Rectal smooth muscle tissue (tissue), 1 donor: ENCODE results near the gene BID.

Experiments
- H3K27ac ChIP-seq: one replicate; pipeline ENCODE4 v1.7.0; 2013; ENCODE audit warnings: low read depth, low read length, inconsistent platforms
- H3K27me3 ChIP-seq: one replicate; pipeline ENCODE4 v1.7.0; 2013; ENCODE audit warnings: low read length; ENCODE audit not compliant: control insufficient read depth, insufficient read depth
- H3K36me3 ChIP-seq: one replicate; pipeline ENCODE4 v1.7.0; 2013; ENCODE audit warnings: low read length; ENCODE audit not compliant: control insufficient read depth, insufficient read depth
- H3K4me1 ChIP-seq: one replicate; pipeline ENCODE4 v1.7.0; 2013; ENCODE audit warnings: low read length; ENCODE audit not compliant: control insufficient read depth, insufficient read depth
- H3K4me3 ChIP-seq: one replicate; pipeline ENCODE4 v1.7.0; 2013; ENCODE audit warnings: low read length
- H3K9ac ChIP-seq: one replicate; pipeline ENCODE4 v1.7.0; 2013; ENCODE audit warnings: low read length

BID gene

DNA sequence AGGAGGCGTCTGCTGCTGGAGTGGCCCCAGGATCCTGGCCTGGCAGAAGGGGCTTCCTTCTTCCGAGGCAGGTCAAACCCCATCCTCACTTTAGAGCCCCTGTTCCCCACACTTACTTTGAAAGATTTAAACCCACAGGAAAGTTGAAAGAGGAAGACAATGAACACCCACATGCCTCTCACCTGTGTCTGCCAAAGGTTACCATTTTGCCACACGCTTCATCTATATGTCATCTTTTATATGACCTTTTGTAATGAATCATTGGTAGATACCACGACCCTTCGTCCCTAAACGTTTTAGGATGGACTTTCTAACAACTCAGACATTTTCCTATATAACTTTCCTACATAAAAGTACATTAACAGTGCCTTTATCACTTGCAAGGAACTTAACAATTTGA lies 39.8 kb upstream of the BID start:
- Histone ChIP-seq H3K4me3 (no peak overlapping the region), H3K36me3 (peaks cover 33% of the 10 kb centered on the region), H3K4me1 (no peaks in the 10 kb centered on the region), H3K27me3 (no peaks in the 10 kb centered on the region), H3K9ac (no peak overlapping the region), H3K27ac (no peak overlapping the region)

DNA sequence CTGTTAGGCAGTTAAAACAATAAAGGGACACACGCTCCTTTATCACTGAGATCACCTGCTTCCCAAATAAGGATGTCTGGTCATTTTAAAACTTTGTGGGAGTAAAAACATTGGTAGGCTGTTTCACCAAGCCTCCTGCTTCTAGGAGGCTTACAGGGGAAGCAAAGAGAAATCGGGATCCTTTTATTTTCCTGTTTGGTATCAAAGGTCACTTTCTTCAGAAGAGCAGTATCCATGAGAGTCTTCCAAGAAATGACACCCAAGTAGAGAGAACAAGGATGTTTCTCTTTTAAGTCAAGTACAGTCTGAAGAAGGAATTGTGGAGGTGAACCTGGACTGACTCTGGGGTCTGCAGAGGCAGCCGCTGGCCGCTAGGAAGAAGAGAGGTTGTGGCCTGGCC lies 36.9 kb upstream of the BID start:
- no peaks in the 10 kb centered on the region for H3K4me1 ChIP-seq
- H3K27ac ChIP-seq, result no peak overlapping the region
- no peak overlapping the region for H3K4me3 ChIP-seq
- H3K36me3 ChIP-seq, result peaks cover 41% of the 10 kb centered on the region
- H3K27me3 ChIP-seq, result no peaks in the 10 kb centered on the region
- H3K9ac ChIP-seq, result no peak overlapping the region

DNA sequence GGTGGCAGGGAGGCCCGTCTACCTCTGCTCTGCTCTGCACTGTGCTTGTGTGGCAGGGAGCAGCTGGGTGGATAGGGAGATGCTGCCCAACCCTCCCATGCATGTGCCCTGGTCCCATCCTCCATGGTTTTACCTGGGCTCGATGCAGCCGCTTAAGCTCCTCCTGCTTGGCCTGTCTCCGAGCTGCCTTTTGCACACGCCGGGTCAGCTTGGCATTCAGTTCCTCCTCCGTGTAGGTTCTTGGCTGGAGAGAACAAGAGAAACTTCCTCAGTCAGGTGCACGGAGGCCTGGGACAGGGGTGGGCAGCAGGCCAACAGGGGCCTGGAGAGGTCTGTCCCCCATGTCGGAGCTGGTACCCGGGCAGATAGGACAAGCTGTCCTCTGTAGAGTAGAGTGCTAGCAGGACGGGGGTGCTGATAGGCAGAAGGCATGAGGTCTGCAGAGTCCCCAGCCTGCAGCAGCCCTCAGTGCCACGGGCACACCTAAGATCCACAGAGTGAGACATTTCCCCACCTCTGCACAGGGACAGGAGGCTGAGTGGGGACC lies 36.4 kb upstream of the BID start:
- no peak overlapping the region for H3K4me3 ChIP-seq
- H3K9ac ChIP-seq, result no peak overlapping the region
- H3K27ac ChIP-seq, result no peak overlapping the region
- peaks cover 41% of the 10 kb centered on the region for H3K36me3 ChIP-seq
- no peaks in the 10 kb centered on the region for H3K4me1 ChIP-seq
- no peaks in the 10 kb centered on the region for H3K27me3 ChIP-seq

DNA sequence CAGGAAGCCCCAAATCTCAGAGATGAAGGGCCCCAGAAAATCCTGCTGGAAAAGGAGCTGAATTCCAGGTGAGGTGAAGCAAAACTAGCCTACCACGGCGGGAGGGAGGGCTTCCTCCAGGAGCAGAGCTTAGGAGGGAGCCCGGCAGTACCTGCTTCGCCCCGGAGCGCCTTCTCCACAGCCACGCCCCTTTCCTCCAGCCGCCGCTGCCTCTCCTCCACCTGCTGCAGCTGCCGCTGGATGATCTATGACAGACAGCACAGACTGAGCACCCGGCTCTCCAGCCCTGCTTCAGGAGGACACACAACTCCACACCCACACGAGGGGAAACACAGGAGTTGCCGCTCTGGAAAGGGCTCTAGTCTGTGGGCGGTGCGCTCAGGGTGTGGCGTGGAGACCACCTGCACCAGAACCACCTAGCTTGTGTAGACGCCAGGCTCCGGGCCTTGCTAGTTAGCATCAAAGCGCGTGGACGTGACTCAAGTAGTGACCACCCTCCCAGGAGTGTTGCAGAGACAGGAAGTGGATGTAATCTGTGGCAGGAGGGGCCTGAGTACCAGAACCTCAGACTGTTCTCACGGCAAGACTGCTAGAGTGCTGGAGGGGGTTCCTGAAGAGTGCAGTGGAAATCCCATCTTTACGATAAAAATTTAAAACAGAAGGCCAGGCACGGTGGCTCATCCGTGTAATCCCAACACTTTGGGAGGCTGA lies 34.6 kb upstream of the BID start:
- Histone ChIP-seq H3K4me3 (no peak overlapping the region), H3K27ac (no peak overlapping the region), H3K27me3 (no peaks in the 10 kb centered on the region), H3K4me1 (no peaks in the 10 kb centered on the region), H3K36me3 (peaks cover 51% of the 10 kb centered on the region), H3K9ac (no peak overlapping the region)

DNA sequence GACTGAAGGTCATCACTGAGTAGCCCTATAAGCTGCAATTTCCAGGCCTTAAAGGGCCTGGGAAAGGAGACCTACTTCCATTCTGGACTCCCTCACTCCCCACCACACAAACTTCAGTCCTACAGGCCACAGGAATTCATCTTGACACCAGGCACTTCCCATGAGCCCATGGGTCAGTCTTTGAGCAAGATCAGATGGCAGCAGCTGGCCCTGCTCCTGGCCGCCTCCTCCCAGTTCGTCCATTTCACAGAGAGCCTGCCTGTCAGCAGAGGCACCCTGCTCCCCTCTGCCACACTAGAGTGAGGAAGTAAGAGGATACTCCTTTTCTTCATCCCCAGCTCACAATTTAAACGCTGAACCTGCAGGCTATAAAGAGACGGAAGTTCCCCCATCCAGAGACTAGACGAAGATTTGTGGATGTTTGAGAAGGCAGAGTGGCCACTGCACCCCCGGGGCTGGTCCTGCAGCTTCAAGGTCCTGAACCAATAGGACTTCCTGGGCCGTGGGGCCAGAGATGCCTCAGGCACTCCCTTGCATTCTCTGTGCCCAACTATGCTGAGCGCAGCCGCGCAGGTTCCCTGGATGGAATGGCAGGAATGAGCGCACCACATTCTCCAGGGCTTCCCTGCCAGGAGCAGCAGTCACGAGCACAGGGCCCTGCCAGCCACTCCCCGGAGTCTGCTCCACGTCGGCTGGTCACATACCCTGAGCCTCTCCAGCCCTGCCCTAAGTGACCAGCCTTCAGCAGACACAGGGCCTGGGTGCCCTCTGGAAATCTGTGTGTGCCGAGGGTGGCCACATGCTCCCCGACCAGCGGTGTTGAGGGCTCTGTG lies 33.5 kb upstream of the BID start:
- Histone ChIP-seq H3K27me3 (no peaks in the 10 kb centered on the region), H3K4me1 (no peaks in the 10 kb centered on the region), H3K4me3 (no peak overlapping the region), H3K9ac (no peak overlapping the region), H3K27ac (no peak overlapping the region), H3K36me3 (peaks cover 44% of the 10 kb centered on the region)

DNA sequence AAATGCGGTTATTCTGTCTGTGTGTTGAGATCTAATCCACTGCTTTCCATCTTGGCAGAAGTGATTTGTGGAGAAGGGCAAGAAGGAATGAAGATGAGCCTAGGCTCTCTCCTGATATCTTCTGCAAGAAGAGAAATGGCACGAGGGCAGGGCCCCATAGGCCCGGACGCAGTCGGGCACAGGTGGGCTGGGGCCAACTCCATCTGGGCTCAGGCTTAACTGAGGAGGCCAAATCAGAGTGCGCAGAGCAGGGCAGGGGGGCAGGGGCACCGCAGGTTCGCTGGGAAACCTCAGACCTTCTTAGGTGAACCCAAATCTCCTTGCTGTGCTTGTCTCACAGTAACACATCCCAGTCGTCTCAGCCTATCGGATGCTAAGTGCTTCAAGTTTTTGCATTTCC lies 32.8 kb upstream of the BID start:
- H3K27ac ChIP-seq, result no peak overlapping the region
- no peak overlapping the region for H3K9ac ChIP-seq
- peaks cover 40% of the 10 kb centered on the region for H3K36me3 ChIP-seq
- H3K4me3 ChIP-seq, result no peak overlapping the region
- H3K27me3 ChIP-seq, result no peaks in the 10 kb centered on the region
- no peaks in the 10 kb centered on the region for H3K4me1 ChIP-seq

DNA sequence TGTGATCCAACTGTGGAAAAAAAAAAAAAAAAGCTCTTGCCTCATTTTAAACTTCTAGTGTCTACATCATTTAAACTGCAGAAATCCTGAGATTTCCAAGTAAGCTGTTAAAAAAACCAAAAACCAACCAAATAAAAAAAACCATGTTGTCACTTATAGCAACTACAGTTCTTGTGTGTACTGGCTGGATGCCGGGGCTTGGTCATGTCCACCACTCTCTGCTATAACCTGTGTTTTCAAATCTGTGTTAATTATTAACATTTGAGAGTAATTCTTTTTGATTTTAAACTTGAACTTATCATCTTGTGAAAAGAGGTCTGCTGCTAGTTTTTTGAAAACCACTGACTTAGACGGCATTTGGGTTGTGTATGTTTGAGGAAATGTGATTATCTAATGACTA lies 32.2 kb upstream of the BID start:
- Histone ChIP-seq H3K4me1 (no peaks in the 10 kb centered on the region), H3K4me3 (no peak overlapping the region), H3K36me3 (peaks cover 38% of the 10 kb centered on the region), H3K9ac (no peak overlapping the region), H3K27me3 (no peaks in the 10 kb centered on the region), H3K27ac (no peak overlapping the region)

DNA sequence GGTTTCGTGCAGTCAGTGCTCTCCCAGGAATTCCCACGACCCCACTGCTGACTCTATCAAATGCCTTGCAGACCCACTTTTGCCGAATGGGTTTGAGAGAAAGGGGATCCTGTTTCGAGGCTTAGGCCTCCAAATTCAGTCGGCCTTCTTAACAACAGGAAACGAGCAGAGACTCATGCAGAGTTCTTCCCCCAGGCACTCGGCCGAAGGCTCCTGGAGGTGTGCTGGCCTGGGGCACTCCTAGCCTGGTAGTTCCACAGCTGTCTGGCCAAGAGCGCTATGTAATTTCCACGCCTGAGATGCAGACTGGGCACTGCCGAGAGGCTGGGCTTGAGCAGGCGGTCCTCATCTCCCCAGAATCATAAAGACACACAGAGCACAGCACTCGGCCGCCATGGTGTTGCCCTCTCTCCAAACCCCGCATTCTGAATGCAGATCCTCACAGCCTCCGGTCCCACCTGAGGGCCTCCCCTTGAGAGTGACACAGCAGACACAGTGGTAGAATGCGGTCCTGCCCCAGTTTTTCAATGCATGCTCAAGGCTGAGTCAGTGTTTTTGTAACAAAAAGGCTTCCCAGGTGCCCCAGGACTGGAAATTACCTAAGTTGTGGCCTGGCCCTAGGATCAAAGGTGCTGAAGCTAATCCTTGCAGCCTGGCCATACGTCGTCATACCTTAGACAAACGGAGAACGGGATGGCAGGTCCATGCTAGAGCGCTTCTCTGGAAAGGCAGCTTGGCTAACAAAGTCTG lies 30.2 kb upstream of the BID start:
- Histone ChIP-seq H3K27ac (no peak overlapping the region), H3K4me1 (no peaks in the 10 kb centered on the region), H3K4me3 (no peak overlapping the region), H3K9ac (no peak overlapping the region), H3K27me3 (no peaks in the 10 kb centered on the region), H3K36me3 (peaks cover 25% of the 10 kb centered on the region)

DNA sequence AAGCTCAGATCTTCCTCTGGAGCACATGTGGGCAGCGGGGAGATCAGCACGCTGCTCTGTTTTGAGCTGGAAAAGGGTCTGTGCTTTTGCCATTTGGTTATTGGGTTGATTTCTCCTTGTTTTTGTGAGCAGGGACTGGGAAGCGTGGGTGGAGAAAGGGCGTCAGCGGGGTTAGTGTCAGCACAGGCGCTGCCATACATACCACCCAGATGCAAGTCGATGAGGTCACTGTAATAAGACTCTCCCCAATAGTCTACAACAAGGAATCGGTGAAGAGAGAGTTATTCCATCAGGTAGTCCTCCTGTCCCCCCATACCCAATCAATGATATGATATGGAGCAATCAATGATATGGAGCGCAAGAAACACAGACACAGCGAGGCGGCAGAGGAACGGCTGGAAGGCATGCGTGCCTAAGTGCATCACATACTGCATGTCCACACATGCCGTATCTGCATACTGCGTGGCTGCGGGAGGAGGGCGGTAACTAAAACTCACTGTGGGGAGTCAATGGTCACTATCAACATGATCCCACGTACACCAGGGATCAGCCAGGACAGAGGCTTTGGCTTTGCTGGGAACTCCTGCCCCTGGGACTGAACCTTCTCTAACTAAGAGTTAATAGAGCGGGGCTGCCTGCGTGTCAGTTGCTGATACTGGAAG lies 29.5 kb upstream of the BID start:
- Histone ChIP-seq H3K36me3 (peaks cover 20% of the 10 kb centered on the region), H3K27me3 (no peaks in the 10 kb centered on the region), H3K9ac (no peak overlapping the region), H3K4me3 (no peak overlapping the region), H3K27ac (no peak overlapping the region), H3K4me1 (no peaks in the 10 kb centered on the region)

DNA sequence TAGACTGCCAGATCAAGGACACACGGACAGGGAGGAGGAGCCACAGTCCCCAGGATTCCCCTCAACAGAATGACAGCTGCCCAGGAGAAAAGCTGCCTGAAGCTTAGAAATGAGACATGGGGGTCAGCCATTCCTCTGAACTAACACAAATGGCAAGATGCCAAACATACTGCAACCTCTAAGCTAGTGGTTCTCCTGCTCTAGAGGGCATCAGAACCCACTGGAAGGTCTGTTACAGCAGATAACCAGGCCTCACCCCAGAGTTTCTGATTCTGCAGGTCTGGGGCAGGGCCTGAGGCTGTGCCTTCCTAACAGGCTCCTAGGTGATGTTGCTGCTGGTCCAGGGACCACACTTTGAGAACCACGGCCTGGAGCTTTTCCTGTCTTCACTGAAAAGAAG lies 28.6 kb upstream of the BID start:
- peaks cover 19% of the 10 kb centered on the region for H3K36me3 ChIP-seq
- no peaks in the 10 kb centered on the region for H3K27me3 ChIP-seq
- no peaks in the 10 kb centered on the region for H3K4me1 ChIP-seq
- H3K4me3 ChIP-seq, result no peak overlapping the region
- no peak overlapping the region for H3K9ac ChIP-seq
- no peak overlapping the region for H3K27ac ChIP-seq

DNA sequence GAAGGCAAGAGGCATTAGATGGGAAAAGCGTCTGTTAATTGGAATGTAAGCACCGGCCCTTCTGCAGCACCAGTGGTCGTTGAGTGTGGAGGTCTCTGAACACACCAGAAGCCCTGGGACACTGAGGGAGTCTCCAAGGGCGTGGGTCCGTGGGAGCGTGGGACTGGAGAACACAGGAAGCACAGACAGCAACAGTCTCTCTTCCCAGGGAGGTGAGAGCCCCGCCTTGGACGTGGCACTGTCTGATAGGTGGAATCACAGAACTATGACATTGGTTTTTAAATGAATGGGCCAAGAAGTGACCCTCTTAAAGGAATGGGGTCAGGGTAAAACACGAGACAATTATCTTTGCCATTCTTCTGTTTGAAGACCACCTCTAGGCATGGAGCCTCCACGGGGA lies 28.1 kb upstream of the BID start:
- H3K36me3 ChIP-seq, result peaks cover 15% of the 10 kb centered on the region
- H3K9ac ChIP-seq, result no peak overlapping the region
- H3K4me1 ChIP-seq, result no peaks in the 10 kb centered on the region
- H3K27ac ChIP-seq, result no peak overlapping the region
- H3K4me3 ChIP-seq, result no peak overlapping the region
- H3K27me3 ChIP-seq, result no peaks in the 10 kb centered on the region
